ENCODE measurements around the gene TPH1.

Gene TPH1

DNA sequence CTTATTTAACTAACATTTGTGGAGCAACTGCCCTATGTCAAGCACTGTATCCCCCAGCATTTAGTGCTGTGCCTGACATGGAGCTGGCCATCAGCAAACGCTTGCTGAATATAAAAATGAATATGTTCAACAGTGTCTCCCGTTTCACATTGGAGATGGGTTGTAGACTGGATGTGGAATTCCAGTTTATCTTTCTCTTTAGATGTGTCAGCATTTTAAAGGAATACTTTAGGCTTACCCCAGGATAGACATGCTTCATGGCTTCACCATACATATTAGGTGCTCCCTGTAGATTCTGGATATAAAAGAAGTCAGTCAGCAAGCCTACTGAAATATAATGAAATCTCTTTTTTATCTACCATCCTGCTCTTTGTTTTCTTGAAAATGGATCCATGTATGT, 21.3 kb upstream of the TPH1 start:
- Histone ChIP-seq H3K79me2 (no peaks in the 10 kb centered on the region), H3K4me3 (ENCODE audit: low read depth, low read length) (no peak overlapping the region), H2AFZ (no peak overlapping the region), H3K9ac (no peak overlapping the region), H3K9me3 (ENCODE audit: control insufficient read depth, low read length) (no peaks in the 10 kb centered on the region), H3K4me2 (ENCODE audit: low read length) (no peak overlapping the region), H3K27me3 (ENCODE audit: control insufficient read depth, insufficient read depth, low read length) (no peaks in the 10 kb centered on the region), H3K4me1 (no peaks in the 10 kb centered on the region), H3K27ac (no peak overlapping the region), H3K36me3 (ENCODE audit: control insufficient read depth, insufficient read depth, low read length) (no peaks in the 10 kb centered on the region)
- TF ChIP-seq, protein P1, sequence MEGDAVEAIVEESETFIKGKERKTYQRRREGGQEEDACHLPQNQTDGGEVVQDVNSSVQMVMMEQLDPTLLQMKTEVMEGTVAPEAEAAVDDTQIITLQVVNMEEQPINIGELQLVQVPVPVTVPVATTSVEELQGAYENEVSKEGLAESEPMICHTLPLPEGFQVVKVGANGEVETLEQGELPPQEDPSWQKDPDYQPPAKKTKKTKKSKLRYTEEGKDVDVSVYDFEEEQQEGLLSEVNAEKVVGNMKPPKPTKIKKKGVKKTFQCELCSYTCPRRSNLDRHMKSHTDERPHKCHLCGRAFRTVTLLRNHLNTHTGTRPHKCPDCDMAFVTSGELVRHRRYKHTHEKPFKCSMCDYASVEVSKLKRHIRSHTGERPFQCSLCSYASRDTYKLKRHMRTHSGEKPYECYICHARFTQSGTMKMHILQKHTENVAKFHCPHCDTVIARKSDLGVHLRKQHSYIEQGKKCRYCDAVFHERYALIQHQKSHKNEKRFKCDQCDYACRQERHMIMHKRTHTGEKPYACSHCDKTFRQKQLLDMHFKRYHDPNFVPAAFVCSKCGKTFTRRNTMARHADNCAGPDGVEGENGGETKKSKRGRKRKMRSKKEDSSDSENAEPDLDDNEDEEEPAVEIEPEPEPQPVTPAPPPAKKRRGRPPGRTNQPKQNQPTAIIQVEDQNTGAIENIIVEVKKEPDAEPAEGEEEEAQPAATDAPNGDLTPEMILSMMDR (IDR thresholded peaks at IDR 0.05) = no peak

DNA sequence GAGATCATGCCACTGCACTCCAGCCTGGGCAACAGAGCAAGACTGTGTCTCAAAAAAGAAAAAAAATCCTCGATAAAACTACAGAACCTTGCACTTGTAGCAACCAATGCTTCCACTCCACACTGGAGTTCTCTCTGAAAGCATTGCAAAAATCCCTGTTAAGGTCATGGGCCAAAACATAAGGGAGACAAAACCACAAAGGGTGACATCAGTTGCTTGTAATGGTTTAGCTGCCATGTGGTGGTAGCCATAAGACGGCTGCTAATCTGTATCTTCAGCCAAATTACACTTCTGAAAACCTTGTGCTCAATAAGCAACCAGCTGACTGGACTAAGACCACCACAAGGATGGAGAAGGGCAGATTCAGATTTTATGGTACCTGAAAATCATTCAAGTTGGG, 20.6 kb upstream of the TPH1 start:
- no peaks in the 10 kb centered on the region for H3K36me3 ChIP-seq (ENCODE audit: control insufficient read depth, insufficient read depth, low read length)
- TF ChIP-seq, protein P1 (IDR thresholded peaks at IDR 0.05) = no peak

DNA sequence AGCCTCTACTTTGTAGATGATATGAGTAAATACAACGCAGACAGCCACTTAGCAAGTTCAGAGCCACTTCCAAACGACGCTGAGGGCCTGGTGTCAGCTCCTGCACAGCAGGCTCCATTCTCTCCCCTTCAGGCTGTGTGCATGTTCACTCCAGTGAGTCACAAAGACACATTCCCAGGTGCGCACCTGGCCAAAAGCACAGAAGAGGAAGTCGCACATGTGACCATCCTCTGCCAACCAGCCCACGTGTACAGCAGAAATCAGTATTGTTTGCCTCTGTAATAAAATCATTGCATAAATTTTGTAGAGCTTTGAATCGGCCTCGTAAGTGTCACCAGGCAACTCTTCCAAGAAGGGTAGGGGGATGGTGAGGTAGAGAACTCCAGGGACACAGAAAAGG, 19.5 kb upstream of the TPH1 start:
- TF ChIP-seq, protein P1 (IDR thresholded peaks at IDR 0.05) = no peak
- Histone ChIP-seq H3K4me3 (ENCODE audit: low read depth, low read length) (no peak overlapping the region), H3K27ac (no peak overlapping the region), H3K9ac (no peak overlapping the region), H2AFZ (no peak overlapping the region), H3K27me3 (ENCODE audit: control insufficient read depth, insufficient read depth, low read length) (no peaks in the 10 kb centered on the region), H3K79me2 (no peaks in the 10 kb centered on the region), H3K36me3 (ENCODE audit: control insufficient read depth, insufficient read depth, low read length) (no peaks in the 10 kb centered on the region), H3K4me1 (no peaks in the 10 kb centered on the region), H3K4me2 (ENCODE audit: low read length) (no peak overlapping the region), H3K9me3 (ENCODE audit: control insufficient read depth, low read length) (no peaks in the 10 kb centered on the region)

More for the DNA sequence above, 20.6 kb upstream of the TPH1 start:
- Histone ChIP-seq H3K9me3 (ENCODE audit: control insufficient read depth, low read length) (no peaks in the 10 kb centered on the region), H2AFZ (no peak overlapping the region), H3K27me3 (ENCODE audit: control insufficient read depth, insufficient read depth, low read length) (no peaks in the 10 kb centered on the region), H3K4me2 (ENCODE audit: low read length) (no peak overlapping the region), H3K79me2 (no peaks in the 10 kb centered on the region), H3K27ac (no peak overlapping the region), H3K4me1 (no peaks in the 10 kb centered on the region), H3K4me3 (ENCODE audit: low read depth, low read length) (no peak overlapping the region), H3K9ac (no peak overlapping the region)

DNA sequence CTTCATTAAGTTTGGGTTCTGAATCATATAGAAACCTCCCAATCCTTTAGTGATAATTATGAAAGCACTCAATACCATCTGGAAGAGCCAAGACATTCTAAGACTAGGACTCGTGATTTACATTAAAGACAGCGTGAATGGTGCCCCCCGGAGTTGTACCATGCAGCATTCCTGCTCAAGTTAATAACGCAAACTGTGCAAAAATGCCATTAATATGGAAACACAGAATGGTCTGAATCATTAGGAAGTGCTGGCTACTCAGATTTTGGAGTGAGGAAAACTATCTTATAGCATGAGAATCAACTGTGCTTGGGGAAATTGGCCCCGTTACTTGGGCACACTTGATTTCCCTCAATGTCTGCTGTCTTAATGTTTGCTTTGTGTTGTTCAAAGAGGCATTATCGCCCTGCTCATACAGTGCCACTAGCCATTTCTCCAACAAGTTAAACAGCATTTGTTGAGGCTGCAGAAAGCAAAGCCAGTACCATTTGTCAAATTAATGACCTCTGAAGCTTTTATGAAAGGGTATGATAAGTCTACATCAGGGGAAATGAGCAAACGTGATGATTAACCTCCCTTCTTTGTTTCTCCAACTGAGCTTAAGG, 18.5 kb upstream of the TPH1 start:
- no peaks in the 10 kb centered on the region for H3K9me3 ChIP-seq (ENCODE audit: control insufficient read depth, low read length)
- H2AFZ ChIP-seq = no peak overlapping the region
- no peaks in the 10 kb centered on the region for H3K4me1 ChIP-seq
- H3K9ac ChIP-seq = no peak overlapping the region
- TF ChIP-seq, protein P1 (IDR thresholded peaks at IDR 0.05) = no peak
- no peaks in the 10 kb centered on the region for H3K27me3 ChIP-seq (ENCODE audit: control insufficient read depth, insufficient read depth, low read length)
- H3K79me2 ChIP-seq = no peaks in the 10 kb centered on the region
- H3K27ac ChIP-seq = no peak overlapping the region
- no peak overlapping the region for H3K4me2 ChIP-seq (ENCODE audit: low read length)
- no peaks in the 10 kb centered on the region for H3K36me3 ChIP-seq (ENCODE audit: control insufficient read depth, insufficient read depth, low read length)
- no peak overlapping the region for H3K4me3 ChIP-seq (ENCODE audit: low read depth, low read length)

DNA sequence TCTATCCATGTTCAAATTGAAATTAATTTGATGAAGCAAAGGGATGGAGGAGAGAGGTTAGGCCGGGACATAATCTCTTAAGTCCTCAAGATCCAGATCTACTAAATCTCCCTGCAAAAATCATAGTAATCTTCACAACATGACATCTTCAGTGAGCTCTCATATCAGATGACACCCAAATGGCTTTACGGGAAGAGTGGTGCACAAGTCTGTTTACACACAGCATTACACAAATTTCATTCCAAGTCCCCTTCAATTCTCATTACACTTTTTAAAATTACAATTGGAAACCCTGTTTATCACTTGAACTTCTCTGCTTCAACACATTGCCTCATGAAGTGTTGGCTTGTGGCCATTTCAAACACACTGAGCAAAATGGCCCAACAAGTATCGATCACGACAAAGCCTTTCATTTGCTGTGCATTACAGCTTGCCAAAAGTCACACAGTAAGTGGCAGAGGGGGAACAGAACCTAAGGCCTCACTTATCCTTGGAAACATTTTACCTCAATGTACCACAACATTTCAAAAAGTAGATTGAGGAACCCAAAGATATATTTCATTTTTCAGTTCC, 17.9 kb upstream of the TPH1 start:
- Histone ChIP-seq H3K27me3 (ENCODE audit: control insufficient read depth, insufficient read depth, low read length) (no peaks in the 10 kb centered on the region), H2AFZ (no peak overlapping the region)
- TF ChIP-seq, protein P1 (IDR thresholded peaks at IDR 0.05) = no peak

More for the DNA sequence above, 17.9 kb upstream of the TPH1 start:
- Histone ChIP-seq H3K9me3 (ENCODE audit: control insufficient read depth, low read length) (no peaks in the 10 kb centered on the region), H3K4me2 (ENCODE audit: low read length) (no peak overlapping the region), H3K9ac (no peak overlapping the region), H3K79me2 (no peaks in the 10 kb centered on the region), H3K27ac (no peak overlapping the region), H3K4me3 (ENCODE audit: low read depth, low read length) (no peak overlapping the region), H3K36me3 (ENCODE audit: control insufficient read depth, insufficient read depth, low read length) (no peaks in the 10 kb centered on the region), H3K4me1 (no peaks in the 10 kb centered on the region)

Measured in parathyroid adenoma (tissue), 2 donors.